ENCODE results near the gene CELSR3. TPM values are rescaled to one million over a fixed set of nuclear protein-coding genes. Genes with fewer than 3 reads are reported as not detected.

CELSR3 gene
- total and polyA plus RNA-seq, 8 donors, result 0.51 to 13.9 (median 1.4) TPM

DNA sequence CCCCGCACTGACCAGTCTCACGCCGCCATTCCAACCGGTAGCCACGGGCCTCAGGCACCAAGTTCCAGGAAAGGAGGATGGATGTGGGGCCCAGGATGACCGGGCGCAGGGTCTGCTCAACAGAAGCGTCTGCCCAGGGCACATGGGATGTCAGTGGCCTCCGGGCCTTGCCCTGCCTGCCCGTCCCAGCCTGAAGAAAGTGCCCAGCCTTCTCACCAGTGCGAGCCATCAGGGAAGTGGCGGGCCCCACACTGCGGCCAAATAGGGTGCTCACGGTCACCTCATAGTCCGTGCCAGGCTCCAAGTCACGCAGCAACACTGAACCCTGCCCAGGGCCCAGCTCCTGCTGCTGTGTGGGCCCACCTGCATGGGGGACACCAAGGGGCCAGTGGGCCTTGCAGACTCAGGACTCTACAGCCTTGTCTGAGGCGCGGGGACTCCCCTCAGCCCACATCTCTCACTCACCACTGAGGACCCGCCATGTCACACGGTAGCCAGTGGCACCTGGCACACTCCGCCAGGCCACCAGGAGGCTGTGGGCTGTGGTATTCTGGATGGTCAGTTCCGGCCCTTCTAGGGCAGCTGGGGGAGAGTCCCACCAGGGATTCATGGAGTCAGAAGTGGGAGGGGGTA lies 70.7 kb downstream of the CELSR3 start:
- WGBS, 2 donors, result 84 to 87% methylated on average over 22 of the region's 22 CpGs
- TF ChIP-seq, protein P1, sequence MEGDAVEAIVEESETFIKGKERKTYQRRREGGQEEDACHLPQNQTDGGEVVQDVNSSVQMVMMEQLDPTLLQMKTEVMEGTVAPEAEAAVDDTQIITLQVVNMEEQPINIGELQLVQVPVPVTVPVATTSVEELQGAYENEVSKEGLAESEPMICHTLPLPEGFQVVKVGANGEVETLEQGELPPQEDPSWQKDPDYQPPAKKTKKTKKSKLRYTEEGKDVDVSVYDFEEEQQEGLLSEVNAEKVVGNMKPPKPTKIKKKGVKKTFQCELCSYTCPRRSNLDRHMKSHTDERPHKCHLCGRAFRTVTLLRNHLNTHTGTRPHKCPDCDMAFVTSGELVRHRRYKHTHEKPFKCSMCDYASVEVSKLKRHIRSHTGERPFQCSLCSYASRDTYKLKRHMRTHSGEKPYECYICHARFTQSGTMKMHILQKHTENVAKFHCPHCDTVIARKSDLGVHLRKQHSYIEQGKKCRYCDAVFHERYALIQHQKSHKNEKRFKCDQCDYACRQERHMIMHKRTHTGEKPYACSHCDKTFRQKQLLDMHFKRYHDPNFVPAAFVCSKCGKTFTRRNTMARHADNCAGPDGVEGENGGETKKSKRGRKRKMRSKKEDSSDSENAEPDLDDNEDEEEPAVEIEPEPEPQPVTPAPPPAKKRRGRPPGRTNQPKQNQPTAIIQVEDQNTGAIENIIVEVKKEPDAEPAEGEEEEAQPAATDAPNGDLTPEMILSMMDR (IDR thresholded peaks at IDR 0.05), result no peak

GRCh38 chr3:48591436-48591835 lies 71.2 kb downstream of the CELSR3 start:
- no peaks in the 10 kb centered on the region for H3K36me3 ChIP-seq
- H3K4me1 ChIP-seq, result no peaks in the 10 kb centered on the region
- H3K27ac ChIP-seq, result no peak overlapping the region
- TF ChIP-seq, protein P1 (IDR thresholded peaks at IDR 0.05), result no peak
- H3K4me3 ChIP-seq, result no peak overlapping the region
- WGBS, 2 donors, result 80 to 88% methylated on average over 13 to 14 of the region's 14 CpGs
- ATAC-seq (no peak), DNase-seq (no peak), FAIRE-seq (no peak)
- no peaks in the 10 kb centered on the region for H3K9me3 ChIP-seq
- intact Hi-C loops (cut with DNase I), result no loop called here
- H3K27me3 ChIP-seq, result no peaks in the 10 kb centered on the region

More for the DNA sequence above, 70.7 kb downstream of the CELSR3 start:
- intact Hi-C loops (cut with DNase I), result no loop called here
- H3K36me3 ChIP-seq, result no peaks in the 10 kb centered on the region
- DNase-seq (peak in 1 of 6 donors; percentile 50), FAIRE-seq (no peak), ATAC-seq (no peak)
- no peaks in the 10 kb centered on the region for H3K9me3 ChIP-seq
- H3K27me3 ChIP-seq, result no peaks in the 10 kb centered on the region
- no peak overlapping the region for H3K27ac ChIP-seq
- no peak overlapping the region for H3K4me3 ChIP-seq
- H3K4me1 ChIP-seq, result no peaks in the 10 kb centered on the region

- FAIRE-seq (no peak), ATAC-seq (no peak), DNase-seq (no peak)
- TF ChIP-seq, protein P1 (IDR thresholded peaks at IDR 0.05), result no peak
- intact Hi-C loops (cut with DNase I), result no loop called here
- H3K4me1 ChIP-seq, result no peaks in the 10 kb centered on the region
- H3K27ac ChIP-seq, result no peak overlapping the region
- no peak overlapping the region for H3K4me3 ChIP-seq
- no peaks in the 10 kb centered on the region for H3K36me3 ChIP-seq
- no peaks in the 10 kb centered on the region for H3K9me3 ChIP-seq
- 52 to 53% methylated on average over 15 of the region's 15 CpGs for WGBS, 2 donors
- H3K27me3 ChIP-seq, result no peaks in the 10 kb centered on the region
These were observed 74.5 kb downstream of the CELSR3 start for GRCh38 chr3:48588230-48588629.

- Histone ChIP-seq H3K36me3 (no peaks in the 10 kb centered on the region), H3K4me1 (no peaks in the 10 kb centered on the region), H3K9me3 (no peaks in the 10 kb centered on the region), H3K27ac (no peak overlapping the region), H3K27me3 (no peaks in the 10 kb centered on the region), H3K4me3 (no peak overlapping the region)
- no peak for DNase-seq
- ATAC-seq, result no peak
- intact Hi-C loops (cut with DNase I), result no loop called here
- WGBS, 2 donors, result 66 to 69% methylated on average over 10 to 11 of the region's 11 CpGs
- TF ChIP-seq, protein P1 (IDR thresholded peaks at IDR 0.05), result no peak
- no peak for FAIRE-seq
These were observed 75.0 kb downstream of the CELSR3 start for GRCh38 chr3:48587686-48588085.

Small RNA genes lying within 50 kb of the gene (microRNA-seq; reads per million reads assigned to microRNA genes)
- 0 reads per million in 2 donors for gene MIR4793

Other genes with a start within 250 kb of the CELSR3 start
- 100 to 1,000 TPM in 1 of 6 donors, 10 to 100 TPM in 5; 47.8 to 103 (median 65.1) TPM for gene PLXNB1, start 232.8 kb downstream of the CELSR3 start, total RNA-seq
- gene PLXNB1, start 232.8 kb downstream of the CELSR3 start, polyA plus RNA-seq, result 100 to 1,000 TPM; 286 to 372 TPM
- 1 to 10 TPM; 1.6 to 4.3 (median 3.3) TPM for gene CCDC51, start 222.8 kb downstream of the CELSR3 start, total RNA-seq
- gene CCDC51, start 222.8 kb downstream of the CELSR3 start, polyA plus RNA-seq, result 1 to 10 TPM; 2.5 to 5.8 TPM
- gene TMA7, start 222.6 kb downstream of the CELSR3 start, total RNA-seq, result 10 to 100 TPM; 59.0 to 83.8 (median 68.0) TPM
- 100 to 1,000 TPM; 278 to 320 TPM for gene TMA7, start 222.6 kb downstream of the CELSR3 start, polyA plus RNA-seq
- gene ATRIP, start 216.1 kb downstream of the CELSR3 start, total RNA-seq, result 1 to 10 TPM; 2.0 to 3.4 (median 2.9) TPM
- gene ATRIP, start 216.1 kb downstream of the CELSR3 start, polyA plus RNA-seq, result 1 to 10 TPM; 4.3 to 4.8 TPM
- gene SHISA5, start 158.7 kb downstream of the CELSR3 start, total RNA-seq, result 10 to 100 TPM; 39.2 to 81.6 (median 45.3) TPM
- gene SHISA5, start 158.7 kb downstream of the CELSR3 start, polyA plus RNA-seq, result 10 to 100 TPM; 29.9 to 49.4 TPM
- gene PFKFB4, start 106.1 kb downstream of the CELSR3 start, total RNA-seq, result 10 to 100 TPM in 1 of 6 donors, 1 to 10 TPM in 5; 7.4 to 12.2 (median 8.2) TPM
- 10 to 100 TPM in 1 of 2 donors, 1 to 10 TPM in 1; 8.1 to 11.4 TPM for gene PFKFB4, start 106.1 kb downstream of the CELSR3 start, polyA plus RNA-seq
- not detected for gene UCN2, start 99.1 kb downstream of the CELSR3 start, total RNA-seq
- gene UCN2, start 99.1 kb downstream of the CELSR3 start, polyA plus RNA-seq, result under 1 TPM in 1 of 2 donors, not detected in 1; 0.19 TPM
- 1 to 10 TPM in 2 of 6 donors, under 1 TPM in 4; 0.41 to 3.2 (median 0.79) TPM for gene COL7A1, start 67.6 kb downstream of the CELSR3 start, total RNA-seq
- 10 to 100 TPM in 1 of 2 donors, 1 to 10 TPM in 1; 9.9 to 12.6 TPM for gene COL7A1, start 67.6 kb downstream of the CELSR3 start, polyA plus RNA-seq
- gene UQCRC1, start 53.2 kb downstream of the CELSR3 start, total RNA-seq, result 100 to 1,000 TPM in 3 of 6 donors, 10 to 100 TPM in 3; 78.6 to 113 (median 97.4) TPM
- gene UQCRC1, start 53.2 kb downstream of the CELSR3 start, polyA plus RNA-seq, result 100 to 1,000 TPM in 1 of 2 donors, 10 to 100 TPM in 1; 89.5 to 110 TPM
- gene TMEM89, start 41.1 kb downstream of the CELSR3 start, total RNA-seq, result not detected
- not detected for gene TMEM89, start 41.1 kb downstream of the CELSR3 start, polyA plus RNA-seq
- 10 to 100 TPM in 2 of 6 donors, 1 to 10 TPM in 4; 6.2 to 15.9 (median 8.9) TPM for gene SLC26A6, start 27.4 kb downstream of the CELSR3 start, total RNA-seq
- 10 to 100 TPM; 25.2 to 32.1 TPM for gene SLC26A6, start 27.4 kb downstream of the CELSR3 start, polyA plus RNA-seq
- 10 to 100 TPM in 1 of 6 donors, 1 to 10 TPM in 5; 5.4 to 10.2 (median 7.2) TPM for gene NCKIPSD, start 23.0 kb upstream of the CELSR3 start, total RNA-seq
- gene NCKIPSD, start 23.0 kb upstream of the CELSR3 start, polyA plus RNA-seq, result 10 to 100 TPM; 12.0 to 17.0 TPM
- 10 to 100 TPM; 19.1 to 47.1 (median 29.3) TPM for gene IP6K2, start 54.3 kb upstream of the CELSR3 start, total RNA-seq
- 100 to 1,000 TPM; 105 to 107 TPM for gene IP6K2, start 54.3 kb upstream of the CELSR3 start, polyA plus RNA-seq
- gene PRKAR2A, start 185.0 kb upstream of the CELSR3 start, total RNA-seq, result 10 to 100 TPM; 17.5 to 33.9 (median 23.8) TPM
- 1 to 10 TPM; 4.2 to 6.9 TPM for gene PRKAR2A, start 185.0 kb upstream of the CELSR3 start, polyA plus RNA-seq
- gene SLC25A20, start 236.0 kb upstream of the CELSR3 start, total RNA-seq, result 10 to 100 TPM in 3 of 6 donors, 1 to 10 TPM in 3; 8.3 to 15.7 (median 10.0) TPM
- gene SLC25A20, start 236.0 kb upstream of the CELSR3 start, polyA plus RNA-seq, result 10 to 100 TPM in 1 of 2 donors, 1 to 10 TPM in 1; 9.6 to 14.8 TPM